Jurkat, Clone E6-1 (cell line): ENCODE data around the gene UIMC1.

ENCODE experiments used
- DNase-seq: peaks from one replicate; pipeline ENCODE4 v3.0.0-alpha.2; 2011; ENCODE audit warnings: low read depth, low spot score
- H3K4me3 ChIP-seq: 2 replicates; pipeline ENCODE4 v1.5.1; 2011; ENCODE audit warnings: mild to moderate bottlenecking, low read length, control low read depth, moderate library complexity

The UIMC1 gene

DNA sequence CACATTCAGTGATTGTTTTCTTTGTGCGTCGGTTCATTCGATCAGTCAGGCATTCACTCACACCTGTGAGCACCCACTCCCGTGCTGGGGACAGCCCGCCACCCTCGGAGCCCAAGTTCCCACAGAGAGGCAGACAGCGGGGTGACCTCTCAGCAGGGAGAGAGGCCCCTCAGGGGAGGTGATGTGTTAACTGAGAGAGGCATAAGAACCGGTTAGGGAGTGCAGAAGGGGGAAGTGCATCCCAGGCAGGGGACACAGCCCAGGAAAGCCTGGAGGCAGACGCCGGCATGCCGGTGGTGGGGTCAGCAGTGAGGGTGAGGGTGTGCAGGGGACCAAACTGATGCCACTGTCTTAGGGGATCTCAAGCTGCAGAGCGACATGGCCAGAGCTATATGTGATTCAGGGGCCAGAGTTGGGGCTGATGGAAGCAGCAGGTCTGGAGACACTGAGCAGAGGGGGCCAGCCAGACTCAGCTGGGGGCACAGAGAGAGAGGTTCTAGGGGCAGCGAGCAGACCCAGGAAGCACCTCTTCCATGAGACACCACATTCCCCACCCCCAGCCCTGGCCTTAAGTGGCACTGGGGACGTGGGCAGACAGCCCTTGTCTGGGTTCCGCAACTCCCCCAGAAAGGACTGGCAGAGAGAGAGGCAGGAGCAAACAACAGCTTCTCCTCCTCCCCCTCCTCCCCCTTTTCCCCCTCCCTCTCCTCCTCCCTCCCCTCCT is 143.4 kb downstream of the UIMC1 start:
- H3K4me3 ChIP-seq: no peak overlapping the region
- no peak for DNase-seq

GRCh38 chr5:176862330-176862995 is 144.1 kb downstream of the UIMC1 start:
- DNase-seq: no peak
- H3K4me3 ChIP-seq: no peak overlapping the region

DNA sequence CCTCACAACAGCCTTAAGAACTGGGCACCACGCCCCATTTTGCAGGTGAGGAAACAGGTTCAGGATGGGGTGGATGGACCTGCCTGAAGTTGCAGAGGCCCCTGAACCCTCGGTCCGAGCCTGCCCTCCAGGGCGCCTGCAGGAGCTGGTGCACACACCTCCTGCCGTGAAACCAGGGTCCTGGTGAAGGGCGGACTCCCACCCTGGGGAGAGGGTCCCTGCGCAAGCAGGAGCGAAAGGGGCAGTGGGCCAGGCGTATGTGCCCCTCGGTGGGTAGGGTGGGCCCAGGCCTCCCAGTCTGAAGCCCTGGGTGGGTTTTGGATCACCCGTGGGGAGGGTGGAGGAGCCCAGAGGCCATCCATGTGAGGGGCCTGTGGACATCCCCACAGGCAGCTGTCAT is 145.3 kb downstream of the UIMC1 start:
- DNase-seq: no peak
- no peak overlapping the region for H3K4me3 ChIP-seq

DNA sequence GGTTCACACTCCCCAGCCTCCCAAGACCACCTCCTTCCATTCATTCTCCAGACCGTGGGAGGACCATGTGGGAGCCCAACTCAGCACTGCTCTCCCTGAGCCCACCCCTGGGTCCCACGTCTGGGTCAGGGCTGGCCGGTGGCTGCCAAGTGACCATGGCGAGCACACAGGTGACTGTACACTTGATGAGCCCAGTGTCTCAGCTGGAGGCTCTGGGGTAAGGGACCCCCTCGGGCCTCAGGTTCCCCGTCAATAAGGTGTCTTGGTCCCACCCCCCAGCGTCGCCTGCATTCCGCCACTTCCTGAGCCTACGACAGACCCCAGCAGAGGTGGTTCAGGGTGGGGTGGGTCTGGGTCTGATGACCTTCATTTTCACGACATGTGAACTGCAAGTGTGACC is 146.2 kb downstream of the UIMC1 start:
- H3K4me3 ChIP-seq: no peak overlapping the region
- no peak for DNase-seq

DNA sequence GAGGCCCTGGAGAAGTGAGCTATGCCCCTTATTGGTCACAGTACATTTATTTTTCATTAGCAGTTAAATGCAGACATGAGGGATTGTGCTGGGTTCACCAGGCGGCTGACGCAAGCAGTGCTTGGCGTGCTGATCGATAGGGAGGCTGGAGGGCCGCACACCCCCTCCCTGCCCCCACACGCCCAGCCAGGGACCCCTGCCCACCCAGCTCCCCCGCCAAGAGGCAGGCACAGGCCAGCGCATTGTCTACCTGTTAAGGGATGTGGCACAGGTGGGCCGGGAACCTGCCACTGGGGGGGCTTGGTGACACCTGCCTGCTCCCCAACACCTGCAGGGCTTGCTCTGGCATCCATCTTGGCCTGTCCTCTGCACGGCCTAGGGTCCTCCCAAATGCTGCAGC is 146.7 kb downstream of the UIMC1 start:
- DNase-seq: no peak
- H3K4me3 ChIP-seq: no peak overlapping the region

DNA sequence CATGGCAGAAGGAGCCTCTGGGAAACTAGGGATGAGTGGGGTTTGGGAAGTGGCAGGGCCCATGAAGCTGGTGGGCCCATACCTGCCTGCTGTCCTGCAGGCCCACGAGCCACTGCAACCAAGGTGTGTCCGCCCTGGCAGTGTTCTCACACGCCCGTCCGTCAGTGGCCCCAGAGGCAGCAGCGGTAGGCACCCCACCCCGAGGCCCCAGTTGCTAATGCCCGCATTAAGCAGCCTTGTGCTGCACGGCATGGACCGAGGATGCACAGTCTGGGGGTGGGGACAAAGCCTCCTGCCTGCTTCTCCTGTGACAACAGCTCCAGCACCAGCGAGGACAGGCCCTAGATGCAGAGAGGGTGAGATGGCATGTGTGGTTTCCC is 148.7 kb downstream of the UIMC1 start:
- no peak overlapping the region for H3K4me3 ChIP-seq
- DNase-seq: no peak

GRCh38 chr5:176857216-176857893 is 149.2 kb downstream of the UIMC1 start:
- no peak overlapping the region for H3K4me3 ChIP-seq
- DNase-seq: no peak

DNA sequence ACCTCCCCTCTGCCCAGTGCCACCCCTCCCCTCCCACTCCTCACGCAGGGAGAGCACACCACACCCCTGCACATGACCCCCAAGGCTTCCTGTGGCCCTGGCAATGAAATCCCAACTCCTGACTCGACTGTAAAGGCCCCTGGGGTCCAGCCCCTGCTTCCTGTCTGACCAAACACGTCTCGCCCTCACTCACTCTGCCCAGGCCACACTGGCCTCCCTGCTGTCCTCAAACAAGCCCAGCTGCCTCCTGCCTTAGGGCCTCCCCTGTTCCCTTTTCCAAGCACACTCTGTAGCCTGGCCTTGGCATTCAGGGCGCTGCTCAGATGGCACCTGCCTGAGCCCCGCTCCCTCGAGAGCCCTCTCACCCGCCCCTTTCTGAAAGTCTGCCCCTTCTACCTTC is 149.8 kb downstream of the UIMC1 start:
- H3K4me3 ChIP-seq: no peak overlapping the region
- DNase-seq: no peak

DNA sequence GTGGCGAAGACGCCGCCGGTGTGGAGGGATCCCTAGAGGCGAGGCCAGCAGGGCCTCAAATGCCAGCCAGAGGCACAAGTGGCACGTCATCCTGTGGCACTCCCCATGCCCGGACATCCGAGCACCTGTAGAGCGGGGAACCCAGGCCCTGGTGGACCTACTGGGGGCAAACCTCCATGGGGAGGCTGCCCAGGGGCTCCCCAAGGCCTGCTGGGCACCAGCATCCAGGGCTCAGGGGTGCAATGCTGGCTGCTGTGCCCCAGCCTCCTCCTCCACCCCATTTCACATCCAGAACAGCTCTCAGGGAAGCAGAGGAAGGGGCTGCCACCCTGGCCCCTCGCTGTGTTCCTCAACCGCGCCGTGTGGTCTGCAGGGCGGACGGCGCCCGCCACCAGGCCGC is 151.0 kb downstream of the UIMC1 start:
- no peak for DNase-seq
- H3K4me3 ChIP-seq: no peak overlapping the region
